GM08714 (cell line): ENCODE results near the gene SEMA7A.

ENCODE experiments used
- H3K4me3 ChIP-seq: fragments of 200-500 bp; sonication (Bioruptor generic); 2 replicates; pipeline ENCODE4 v1.5.1; 2014; ENCODE audit warnings: mild to moderate bottlenecking, low read length, inconsistent platforms
- ZNF274 ChIP-seq: IDR thresholded peaks from 2 replicates; pipeline ENCODE4 v1.6.1; 2012; ENCODE audit warnings: mild to moderate bottlenecking, low read depth, low read length

SEMA7A gene

GRCh38 chr15:74442063-74442462 is 8.3 kb upstream of the SEMA7A start:
- no peak for TF ChIP-seq ZNF274
- H3K4me3 ChIP-seq = no peak overlapping the region

- no peak overlapping the region for H3K4me3 ChIP-seq
- no peak for TF ChIP-seq ZNF274
These were observed 7.6 kb upstream of the SEMA7A start for GRCh38 chr15:74441248-74441941.

- TF ChIP-seq ZNF274 = no peak
- H3K4me3 ChIP-seq = no peak overlapping the region
These were observed 5.1 kb upstream of the SEMA7A start for GRCh38 chr15:74438721-74439316.

GRCh38 chr15:74438206-74438605 is 4.4 kb upstream of the SEMA7A start:
- no peak for TF ChIP-seq ZNF274
- H3K4me3 ChIP-seq = no peak overlapping the region

- H3K4me3 ChIP-seq = peak overlapping the region; percentile 1; the same call in 1 of the 2 replicates
- TF ChIP-seq ZNF274 = no peak
These were observed 742 bp upstream of the SEMA7A start for GRCh38 chr15:74434263-74435136.

GRCh38 chr15:74432968-74433591 is 678 bp downstream of the SEMA7A start:
- H3K4me3 ChIP-seq = peak overlapping the region; percentile 75
- TF ChIP-seq ZNF274 = no peak

GRCh38 chr15:74432271-74432967 is 1.3 kb downstream of the SEMA7A start:
- peak overlapping the region; percentile 75 for H3K4me3 ChIP-seq
- no peak for TF ChIP-seq ZNF274

GRCh38 chr15:74431645-74432044 is 2.1 kb downstream of the SEMA7A start:
- H3K4me3 ChIP-seq = peak overlapping the region; percentile 75
- no peak for TF ChIP-seq ZNF274

- H3K4me3 ChIP-seq = peak overlapping the region; percentile 75
- TF ChIP-seq ZNF274 = no peak
These were observed 2.6 kb downstream of the SEMA7A start for GRCh38 chr15:74431116-74431515.

GRCh38 chr15:74430510-74430951 is 3.2 kb downstream of the SEMA7A start:
- peak overlapping the region; percentile 75; the same call in 1 of the 2 replicates for H3K4me3 ChIP-seq
- TF ChIP-seq ZNF274 = no peak

- TF ChIP-seq ZNF274 = no peak
- peak overlapping the region; percentile 75 for H3K4me3 ChIP-seq
These were observed 3.9 kb downstream of the SEMA7A start for GRCh38 chr15:74429781-74430400.

- no peak for TF ChIP-seq ZNF274
- H3K4me3 ChIP-seq = peak overlapping the region; percentile 75; the same call in 1 of the 2 replicates
These were observed 4.6 kb downstream of the SEMA7A start for GRCh38 chr15:74428970-74429780.
